Epithelial cell of esophagus (primary cell): ENCODE measurements around the gene ARHGEF17.

ENCODE experiments used
- DNase-seq: peaks from one replicate; pipeline ENCODE4 v3.0.0; 2010; ENCODE audit warnings: low read depth
- H3K4me3 ChIP-seq: 2 replicates; pipeline ENCODE4 v1.5.1; 2011; ENCODE audit warnings: mild to moderate bottlenecking, low read length, control low read depth
- CTCF ChIP-seq: IDR thresholded peaks from 2 replicates; pipeline ENCODE4 v1.5.1; 2011; ENCODE audit warnings: low read depth, mild to moderate bottlenecking, low read length, control low read depth, inconsistent platforms; ENCODE audit not compliant: insufficient read depth; ENCODE audit errors: missing control alignments

ARHGEF17 gene

DNA sequence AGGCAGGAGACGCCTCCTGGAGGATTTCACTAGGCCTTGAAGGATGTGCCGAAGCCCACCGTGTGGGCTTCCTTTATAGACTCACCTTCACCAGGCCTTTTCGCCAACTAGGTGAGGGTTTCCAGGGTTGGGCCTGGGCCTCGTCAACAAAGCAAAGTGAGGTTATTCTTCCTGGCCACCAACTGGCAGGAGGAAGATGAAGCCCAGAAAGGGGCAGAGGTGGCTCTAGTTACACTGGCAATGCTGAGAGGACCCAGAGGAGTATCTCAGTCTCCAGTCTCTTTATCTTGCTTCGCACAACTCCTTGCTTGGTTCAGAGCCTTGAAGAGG lies 67.7 kb downstream of the ARHGEF17 start:
- DNase-seq, result no peak
- peak overlapping the region; percentile 24 for H3K4me3 ChIP-seq
- TF ChIP-seq CTCF, result no peak

DNA sequence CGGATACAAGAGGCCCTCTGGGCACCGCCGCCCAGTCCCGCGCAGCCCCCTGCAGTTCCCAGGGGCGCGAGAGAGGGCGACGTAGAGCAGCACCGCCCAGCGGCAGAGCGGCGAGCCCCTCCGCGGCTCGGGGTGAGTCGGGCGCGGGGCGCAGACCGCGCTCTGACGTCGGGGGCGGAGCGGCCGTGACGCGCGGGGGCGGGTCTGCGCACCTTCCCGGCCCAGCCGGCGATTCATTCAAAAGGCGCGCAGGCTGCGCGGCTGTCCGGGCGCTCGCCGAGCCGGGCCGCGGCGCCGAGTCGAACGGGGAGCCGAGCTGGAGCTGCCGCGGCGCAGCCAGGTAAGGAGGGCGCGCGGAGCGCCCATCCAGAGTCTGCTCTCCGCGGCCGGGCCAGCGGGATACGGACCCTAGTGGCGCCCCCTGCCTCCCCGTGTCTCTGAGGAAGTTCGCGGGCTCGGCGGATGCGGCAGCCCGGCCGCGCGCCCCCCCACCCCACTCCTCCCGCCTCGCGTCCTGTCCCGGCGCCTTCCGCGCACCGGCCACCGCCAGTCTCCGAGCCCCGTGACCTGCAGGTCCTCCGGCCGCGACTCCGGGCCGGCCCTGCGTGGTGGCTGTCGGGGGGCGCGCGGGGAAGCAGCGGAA lies 68.2 kb downstream of the ARHGEF17 start, which contains the start of gene RELT:
Gene RELT, plus strand, starts transcription at position 240 of the 643 bp plus-strand sequence. CDS start 12,738 bp downstream, outside the sequence.
- peak; percentile 63 for TF ChIP-seq CTCF
- peak; percentile 93 for DNase-seq
- peak within 1 kb of the TSS; percentile 65 for H3K4me3 ChIP-seq

DNA sequence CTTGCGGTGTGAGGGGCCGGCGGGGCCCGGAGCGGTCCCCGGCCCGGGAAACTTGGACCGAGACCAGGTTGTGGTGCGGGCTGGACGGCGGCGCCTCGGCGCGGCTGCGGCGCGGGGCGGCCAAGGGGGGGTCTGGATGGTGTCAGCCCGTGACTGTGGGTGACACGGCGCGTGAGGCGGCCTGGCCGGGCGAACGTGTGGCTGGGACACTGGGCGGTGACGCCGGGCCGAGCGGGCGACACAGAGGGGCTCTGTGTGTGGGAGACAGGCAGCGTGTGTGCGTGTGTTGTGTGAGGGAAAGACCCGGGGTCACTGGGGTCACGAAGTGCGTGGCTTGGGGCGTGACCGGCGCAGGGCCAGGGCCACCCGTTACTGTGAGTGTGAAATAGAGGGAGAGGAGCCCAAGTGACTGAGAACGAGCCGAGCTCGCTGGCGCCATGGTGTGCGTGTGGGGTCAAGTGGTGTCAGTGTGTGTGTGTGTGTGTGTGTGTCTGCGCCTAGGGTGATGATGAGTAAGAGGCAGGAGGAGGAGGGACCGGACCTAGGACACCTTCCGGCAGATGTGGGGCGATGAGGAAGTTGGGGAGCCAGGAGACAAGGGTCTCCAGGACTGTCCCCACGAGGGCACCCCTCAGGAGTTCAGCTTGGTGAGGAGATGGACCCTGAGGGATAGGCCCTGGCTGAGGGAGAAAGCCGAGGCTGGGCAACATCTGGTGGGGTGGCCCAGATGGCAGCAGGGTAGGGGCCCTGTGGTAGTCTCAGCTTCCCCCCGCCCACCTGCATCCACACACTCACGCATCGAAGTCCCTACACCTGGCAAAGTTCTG lies 68.9 kb downstream of the ARHGEF17 start:
- no peak for TF ChIP-seq CTCF
- DNase-seq, result peak; percentile 80
- peak overlapping the region; percentile 65 for H3K4me3 ChIP-seq

DNA sequence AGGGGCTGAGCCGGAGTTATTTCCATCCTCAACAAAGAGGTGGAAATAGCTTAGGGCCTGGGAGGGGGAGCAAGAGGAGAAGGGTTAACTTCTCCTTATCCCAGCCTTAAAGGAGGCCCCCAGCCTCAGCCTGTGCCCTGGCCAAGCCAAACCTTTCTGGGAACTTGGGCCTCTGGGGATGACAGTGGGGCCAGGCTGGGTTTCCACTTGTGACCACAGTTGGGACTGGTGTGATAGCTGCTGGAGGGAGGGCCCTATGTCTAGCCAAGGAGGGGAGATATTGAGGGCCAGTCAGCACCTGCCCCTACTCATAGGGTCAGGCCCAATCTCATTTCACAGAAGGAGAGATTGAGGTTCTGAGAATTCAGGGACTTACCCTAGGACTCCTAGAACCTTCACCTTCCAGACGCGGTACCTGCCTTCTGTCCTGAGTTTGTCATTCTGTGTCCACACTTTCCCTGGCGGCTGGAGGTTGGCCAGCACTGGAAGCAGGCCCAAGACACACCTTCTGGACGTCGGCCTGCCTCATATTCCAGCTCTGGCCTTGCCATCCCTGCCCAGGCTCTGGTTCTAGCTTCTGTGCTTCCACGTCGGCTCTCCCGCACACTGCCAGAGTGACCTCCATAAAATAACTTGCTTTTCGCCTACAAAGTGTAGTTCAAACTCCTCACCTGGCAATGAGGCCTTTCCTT lies 71.3 kb downstream of the ARHGEF17 start:
- TF ChIP-seq CTCF, result no peak
- DNase-seq, result no peak
- H3K4me3 ChIP-seq, result no peak overlapping the region

- TF ChIP-seq CTCF, result no peak
- DNase-seq, result no peak
These were observed 72.3 kb downstream of the ARHGEF17 start for GRCh38 chr11:73380331-73380730.

DNA sequence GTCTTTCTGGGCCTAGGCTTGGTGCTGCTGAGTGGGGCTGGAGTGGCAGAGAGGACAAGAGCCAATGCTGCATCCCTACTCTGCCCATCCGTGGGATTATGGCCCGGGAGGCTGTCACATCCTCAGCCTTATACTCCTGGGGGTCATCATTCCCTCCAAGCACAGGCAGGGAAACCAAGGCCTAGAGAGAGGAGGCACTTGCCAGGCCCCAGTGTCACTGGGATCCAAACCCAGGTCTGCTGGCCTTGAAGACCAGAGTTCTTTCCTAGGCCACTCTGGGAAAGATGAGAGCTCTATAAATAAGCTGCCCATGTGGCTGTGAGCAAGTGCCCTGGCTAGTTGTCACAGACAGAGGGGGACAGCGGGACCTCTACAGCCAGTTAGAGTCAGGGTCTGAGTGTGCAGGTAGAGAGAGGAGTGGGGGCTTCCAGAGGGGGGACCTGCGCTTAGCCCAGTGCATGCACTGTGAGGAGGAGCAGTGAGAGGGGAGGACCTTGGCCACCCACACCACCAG lies 72.9 kb downstream of the ARHGEF17 start:
- no peak for TF ChIP-seq CTCF
- H3K4me3 ChIP-seq, result no peak overlapping the region
- DNase-seq, result no peak

More at GRCh38 chr11:73380331-73380730, 72.3 kb downstream of the ARHGEF17 start:
- H3K4me3 ChIP-seq, result no peak overlapping the region
